B cell (primary cell): ENCODE data around the gene ICAM1. TPM values are rescaled to one million over a fixed set of nuclear protein-coding genes. Genes with fewer than 3 reads are reported as not detected.

Experiments
- ATAC-seq: fragments of 200-7000 bp; cut with Tn5 transposase; one replicate; pipeline ENCODE4 v1.10.0; 2021; ENCODE audit warnings: low read depth, mild to moderate bottlenecking, moderate number of reproducible peaks, moderate library complexity
- CTCF ChIA-PET: fragments of 350-600 bp; sonication (Branson Sonifier 250); formaldehyde crosslinking; loops from one replicate; lab custom pipeline; 2021; ENCODE audit warnings: antibody characterized with exemption, inconsistent platforms; lab: Charles Lee
- POLR2A ChIA-PET: fragments of 350-600 bp; sonication (Branson Sonifier 250); formaldehyde crosslinking; loops from one replicate; lab custom pipeline; 2021; ENCODE audit warnings: antibody characterized with exemption; lab: Charles Lee
- DNase-seq: peaks from one replicate; pipeline ENCODE4 v3.0.0; 2013
- H2AFZ ChIP-seq: 2 replicates; pipeline ENCODE4 v1.6.1; 2012; ENCODE audit warnings: mild to moderate bottlenecking, low read depth, low read length; ENCODE audit not compliant: insufficient read depth, poor library complexity, severe bottlenecking
- H3K27ac ChIP-seq, 2 donors: 1 replicate in 1 of 2; 2 replicates in 1 of 2; pipeline ENCODE4 v1.5.1; 2012 to 2013; ENCODE audit warnings: low read length in 2 of 2, mild to moderate bottlenecking in 2 of 2, moderate library complexity in 1 of 2
- H3K27me3 ChIP-seq, 4 experiments: fragments of 200-600 bp in 1 of 4; sonication (generic) in 1 of 4; replicated peaks in 1 of 4; 1 replicate in 2 of 4; 2 replicates in 2 of 4; pipeline versions ENCODE4 v1.6.1 to v1.7.0; 2013 to 2016; ENCODE audit warnings: low read length in 3 of 4, mild to moderate bottlenecking in 2 of 4, mixed read lengths in 1 of 4, moderate library complexity in 1 of 4; ENCODE audit not compliant: insufficient read depth in 4 of 4, control insufficient read depth in 3 of 4; ENCODE audit errors: control extremely low read depth in 1 of 4
- H3K36me3 ChIP-seq, 2 experiments: replicated peaks in 1 of 2; 1 replicate in 1 of 2; 2 replicates in 1 of 2; pipeline versions ENCODE4 v1.6.1 to v1.7.1; 2013; ENCODE audit warnings: low read length in 1 of 2; ENCODE audit not compliant: insufficient read depth in 2 of 2, control insufficient read depth in 1 of 2; ENCODE audit errors: control extremely low read depth in 1 of 2, extremely low read depth in 1 of 2
- H3K4me1 ChIP-seq, 2 donors: fragments of 200-600 bp in 1 of 2; sonication (generic) in 1 of 2; 1 replicate in 1 of 2; 2 replicates in 1 of 2; pipeline versions ENCODE4 v1.5.1 to v1.6.1; 2013 to 2017; ENCODE audit warnings: low read length in 2 of 2; ENCODE audit not compliant: control insufficient read depth in 2 of 2, insufficient read depth in 2 of 2
- H3K4me2 ChIP-seq: replicated peaks from 2 replicates; pipeline ENCODE3; 2012; ENCODE audit warnings: mild to moderate bottlenecking, low read depth, low read length; ENCODE audit not compliant: poor library complexity, severe bottlenecking
- H3K4me3 ChIP-seq, 5 experiments: fragments of 200-600 bp in 1 of 5; sonication (generic) in 1 of 5; 1 replicate in 3 of 5; 2 replicates in 2 of 5; pipeline versions ENCODE4 v1.5.1 to v1.7.0; 2011 to 2016; ENCODE audit warnings: low read length in 4 of 5, mild to moderate bottlenecking in 4 of 5, low read depth in 2 of 5, control low read depth in 1 of 5, moderate library complexity in 1 of 5; ENCODE audit not compliant: insufficient read depth in 1 of 5; ENCODE audit errors: control extremely low read depth in 1 of 5, extremely low read depth in 1 of 5
- H3K79me2 ChIP-seq: fragments of 200-600 bp; sonication (generic); one replicate; pipeline ENCODE4 v1.6.0; 2016; ENCODE audit warnings: low read length; ENCODE audit not compliant: control insufficient read depth, insufficient read depth
- H3K9ac ChIP-seq: fragments of 200-600 bp; sonication (generic); 2 replicates; pipeline ENCODE4 v1.6.1; 2017; ENCODE audit warnings: mild to moderate bottlenecking, low read length, moderate library complexity
- H3K9me3 ChIP-seq, 3 donors: one replicate each; pipeline versions ENCODE4 v1.6.1 to v1.7.1; 2013; ENCODE audit warnings: low read length in 2 of 3; ENCODE audit not compliant: control insufficient read depth in 2 of 3, insufficient read depth in 1 of 3; ENCODE audit errors: control extremely low read depth in 1 of 3
- H4K20me1 ChIP-seq: 2 replicates; pipeline ENCODE4 v1.6.0; 2012; ENCODE audit warnings: mild to moderate bottlenecking, low read length; ENCODE audit not compliant: insufficient read depth, control insufficient read depth, poor library complexity, severe bottlenecking
- H3K27ac Mint-ChIP-seq: one replicate; pipeline ENCODE4 v1.8.0; 2021; ENCODE audit warnings: mixed read lengths
- H3K27me3 Mint-ChIP-seq: one replicate; pipeline ENCODE4 v1.8.0; 2021; ENCODE audit warnings: mixed read lengths
- H3K4me1 Mint-ChIP-seq: one replicate; pipeline ENCODE4 v1.8.0; 2021; ENCODE audit warnings: mixed read lengths
- H3K4me3 Mint-ChIP-seq: one replicate; pipeline ENCODE4 v1.8.0; 2021; ENCODE audit warnings: mixed read lengths
- H3K9me3 Mint-ChIP-seq: one replicate; pipeline ENCODE4 v1.8.0; 2022; ENCODE audit warnings: mixed read lengths; ENCODE audit not compliant: insufficient read depth
- CTCF ChIP-seq: fragments of 200-600 bp; IDR thresholded peaks from one replicate; pipeline ENCODE4 v1.8.0; 2022; ENCODE audit warnings: antibody characterized with exemption, mild to moderate bottlenecking
- EZH2 ChIP-seq: IDR thresholded peaks from 2 replicates; pipeline ENCODE4 v1.6.1; 2012; ENCODE audit warnings: borderline replicate concordance, low read depth, mild to moderate bottlenecking, moderate library complexity, low read length; ENCODE audit not compliant: insufficient read depth, poor library complexity, severe bottlenecking
- WGBS: methylation state at CpG from one replicate; pipeline ENCODE4 v1.1.5; 2013; ENCODE audit warnings: missing lambda C conversion rate; ENCODE audit not compliant: insufficient coverage; 5-methylcytosine and 5-hydroxymethylcytosine counted together
- intact Hi-C: fragments of 100-400 bp; cut with micrococcal nuclease; formaldehyde crosslinking; loops from one replicate; pipeline ENCODE4 v1.10.0; 2022
- polyA plus RNA-seq: library from polyadenylated mRNA; depleted of rRNA; stranded (reverse); fragments of >200 nt; gene quantifications from 2 replicates; pipeline ENCODE4 v1.2.3, GENCODE V29; 2012
- total RNA-seq, 2 donors: library from RNA; stranded (reverse); fragments of 120-200 nt in 1 of 2; gene quantifications; 1 replicate in 1 of 2; 2 replicates in 1 of 2; pipeline versions ENCODE4 v1.2.3 to v1.2.4, GENCODE V29; 2013 to 2022

The ICAM1 gene
- total and polyA plus RNA-seq, 2 donors (not counting 1 experiment from before 2014, with no cell fraction given): 7.3 to 11.9 TPM

DNA sequence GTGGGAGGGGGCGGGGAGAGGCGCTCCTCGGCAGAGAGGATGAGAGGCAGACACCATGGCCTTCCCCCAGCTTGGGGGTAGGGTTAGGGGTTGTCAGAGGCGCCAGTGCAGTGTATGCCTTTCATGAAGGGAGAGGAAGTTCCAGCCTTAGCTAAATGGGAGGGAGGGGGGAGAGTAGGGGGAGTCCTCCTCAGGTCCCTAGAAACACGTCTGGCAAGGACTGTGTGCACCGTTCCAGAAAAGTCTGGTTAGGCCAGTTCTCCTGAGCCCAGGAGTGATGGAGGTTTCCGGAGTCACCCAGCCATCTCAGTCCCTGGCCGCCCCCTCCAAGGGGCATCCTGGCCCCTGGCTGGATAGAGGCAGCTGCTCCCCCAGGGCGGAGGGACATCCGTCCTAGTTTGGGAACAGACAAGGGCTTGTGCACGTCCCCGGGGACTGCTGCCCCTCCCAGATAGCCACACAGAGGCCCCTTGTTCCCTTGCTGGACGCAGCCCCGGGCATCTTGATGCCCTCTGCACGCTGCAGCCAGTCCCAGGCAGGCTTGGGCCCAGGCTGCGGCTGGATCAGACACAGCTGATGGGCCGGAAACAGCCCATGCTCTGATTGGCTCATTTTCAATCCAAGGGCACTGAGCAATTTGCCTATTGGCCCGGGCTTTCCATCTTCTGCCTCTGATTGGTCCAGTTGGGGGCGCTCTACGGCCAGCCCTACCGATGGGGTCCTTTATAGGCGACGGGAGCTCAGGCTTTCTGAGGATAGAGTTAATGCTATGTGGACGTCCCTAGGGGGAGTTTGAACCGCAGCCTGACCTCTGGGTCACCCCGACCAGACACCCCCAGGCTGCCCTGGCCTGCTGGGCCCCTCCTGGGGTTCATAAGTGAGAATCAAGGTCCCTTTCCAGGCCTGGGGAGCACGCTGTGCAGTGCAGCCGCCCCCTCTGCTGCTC lies 43.6 kb upstream of the ICAM1 start:
- ATAC-seq: no peak
- H3K27me3 ChIP-seq: no peaks in the 10 kb centered on the region
- H2AFZ ChIP-seq: no peak overlapping the region
- Mint-ChIP-seq H3K9me3 (no peaks in the 10 kb centered on the region), H3K27ac (no peak overlapping the region), H3K27me3 (no peaks in the 10 kb centered on the region), H3K4me3 (no peak overlapping the region), H3K4me1 (peaks cover 28% of the 10 kb centered on the region)
- H3K4me3 ChIP-seq: no peak overlapping the region
- intact Hi-C loops: no loop called here
- H3K79me2 ChIP-seq: peaks cover 10% of the 10 kb centered on the region
- ChIA-PET POLR2A (interaction anchor here (0.6 kb wide), 1 partner anchor 23 kb away, joined by 3 read pairs; no protein-coding TSS in a partner anchor), CTCF (interaction anchor here (0.5 to 13.7 kb wide), 5 partner anchors 9 to 108 kb away, joined by 3 to 236 read pairs (median 3); partner anchors contain the start of genes EIF3G and MRPL4)
- H3K27ac ChIP-seq: no peak overlapping the region
- WGBS: 92% methylated on average over 19 of the region's 28 CpGs
- H3K9me3 ChIP-seq: no peaks in the 10 kb centered on the region
- no peak overlapping the region for H3K9ac ChIP-seq
- H4K20me1 ChIP-seq: no peaks in the 10 kb centered on the region
- H3K36me3 ChIP-seq: no peaks in the 10 kb centered on the region
- no peak for DNase-seq
- H3K4me1 ChIP-seq: peaks cover 18 to 35% of the 10 kb centered on the region in 2 donors
- no peak for TF ChIP-seq CTCF
- no peak for TF ChIP-seq EZH2
- H3K4me2 ChIP-seq: no peak overlapping the region

GRCh38 chr19:10228393-10228792 lies 42.5 kb upstream of the ICAM1 start:
- 47% methylated on average over 3 of the region's 5 CpGs for WGBS
- CTCF ChIA-PET: interaction anchor here (1.0 to 13.7 kb wide), 7 partner anchors 10 to 298 kb away, joined by 3 to 236 read pairs (median 4); partner anchors contain the start of gene MRPL4
- peaks cover 18 to 37% of the 10 kb centered on the region in 2 donors for H3K4me1 ChIP-seq
- ATAC-seq (no peak), DNase-seq (no peak)
- intact Hi-C loops: no loop called here
- H2AFZ ChIP-seq: no peak overlapping the region
- H3K9me3 ChIP-seq: no peaks in the 10 kb centered on the region
- no peak overlapping the region for H3K27ac ChIP-seq
- Mint-ChIP-seq H3K27ac (no peak overlapping the region), H3K9me3 (no peaks in the 10 kb centered on the region), H3K4me3 (peak overlapping the region; percentile 78), H3K27me3 (no peaks in the 10 kb centered on the region), H3K4me1 (peaks cover 33% of the 10 kb centered on the region)
- no peak overlapping the region for H3K4me2 ChIP-seq
- no peak overlapping the region for H3K9ac ChIP-seq
- no peaks in the 10 kb centered on the region for H3K27me3 ChIP-seq
- no peaks in the 10 kb centered on the region for H3K36me3 ChIP-seq
- TF ChIP-seq EZH2: no peak
- TF ChIP-seq CTCF: no peak
- H4K20me1 ChIP-seq: no peaks in the 10 kb centered on the region
- H3K4me3 ChIP-seq: no peak overlapping the region
- H3K79me2 ChIP-seq: peaks cover 10% of the 10 kb centered on the region
- POLR2A ChIA-PET: interaction anchor here (0.6 to 0.7 kb wide), 2 partner anchors 91 to 106 kb away, joined by 3 to 13 read pairs; no protein-coding TSS in a partner anchor
